K562 treated with DMSO at 1 percent for 4 hours (cell line): ENCODE results near the gene RBAK. TPM values are rescaled to one million over a fixed set of nuclear protein-coding genes. Genes with fewer than 3 reads are reported as not detected.

ENCODE experiments used
- total RNA-seq: library from RNA; unstranded; fragments of 300-600 nt; gene quantifications from 2 replicates; pipeline ENCODE4 v1.2.3, GENCODE V29; 2022; ENCODE audit not compliant: insufficient read depth

Gene RBAK
- 5.0 and 5.2 TPM in 2 replicates for total RNA-seq

GRCh38 chr7:5045558-5046396, at the start of gene RBAK:
Gene RBAK, plus strand, starts transcription at chr7:5045860. Its CDS starts 2,217 bp downstream, at chr7:5048077.

Other genes with a start within 250 kb of the RBAK start
- gene PAPOLB, start 183.8 kb upstream of the RBAK start, total RNA-seq, result not detected in 2 replicates
- gene RADIL, start 162.1 kb upstream of the RBAK start, total RNA-seq, result 3.3 and 5.9 TPM in 2 replicates
- gene MMD2, start 86.7 kb upstream of the RBAK start, total RNA-seq, result not detected in 2 replicates
- gene WIPI2, start 144.4 kb downstream of the RBAK start, total RNA-seq, result 62.7 and 67.3 TPM in 2 replicates
- gene SLC29A4, start 237.1 kb downstream of the RBAK start, total RNA-seq, result 1.5 and 1.8 TPM in 2 replicates